Activated CD8-positive, alpha-beta memory T cell treated with anti-CD3 and anti-CD28 coated beads for 4 hours (primary cell): ENCODE measurements around the gene ELF3.
"Not testable (repeated sequence)": the region's sequence is repeated elsewhere in the genome, so short reads cannot be mapped to it uniquely, and the experiment has no call there.

Experiments used
- DNase-seq, 2 donors: peaks; one replicate each; pipeline ENCODE4 v3.0.0-alpha.2; 2020; ENCODE audit warnings: low read depth in 2 of 2

The ELF3 gene

GRCh38 chr1:202034683-202035462 lies 24.5 kb downstream of the ELF3 start:
- DNase-seq: no peak

GRCh38 chr1:202036595-202037387 lies 26.4 kb downstream of the ELF3 start:
- no peak for DNase-seq

GRCh38 chr1:202037706-202038296 lies 27.4 kb downstream of the ELF3 start:
- DNase-seq: no peak

GRCh38 chr1:202038688-202039346 lies 28.4 kb downstream of the ELF3 start:
- no peak for DNase-seq

- no peak for DNase-seq
Measured at GRCh38 chr1:202045705-202046104, 35.3 kb downstream of the ELF3 start.

- no peak for DNase-seq
Measured at GRCh38 chr1:202046227-202046626, 35.8 kb downstream of the ELF3 start.

GRCh38 chr1:202046748-202047708 lies 36.6 kb downstream of the ELF3 start:
- DNase-seq: no peak

GRCh38 chr1:202047977-202048376 lies 37.6 kb downstream of the ELF3 start:
- no peak for DNase-seq

GRCh38 chr1:202049129-202049528 lies 38.7 kb downstream of the ELF3 start:
- DNase-seq: no peak

GRCh38 chr1:202054094-202054493 lies 43.7 kb downstream of the ELF3 start:
- no peak for DNase-seq

- DNase-seq: not testable (repeated sequence)
Measured at GRCh38 chr1:202054673-202055072, 44.3 kb downstream of the ELF3 start.

- no peak for DNase-seq
Measured at GRCh38 chr1:202056644-202057334, 46.4 kb downstream of the ELF3 start.

- DNase-seq: not testable (repeated sequence)
Measured at GRCh38 chr1:202057335-202057704, 46.9 kb downstream of the ELF3 start.

- no peak for DNase-seq
Measured at GRCh38 chr1:202058001-202058908, 47.9 kb downstream of the ELF3 start.

- DNase-seq: no peak
Measured at GRCh38 chr1:202061055-202061454, 50.7 kb downstream of the ELF3 start.

- DNase-seq: not testable (repeated sequence)
Measured at GRCh38 chr1:202061787-202062186, 51.4 kb downstream of the ELF3 start.

GRCh38 chr1:202062636-202063035 lies 52.2 kb downstream of the ELF3 start:
- not testable (repeated sequence) for DNase-seq

- DNase-seq: no peak
Measured at GRCh38 chr1:202063093-202063492, 52.7 kb downstream of the ELF3 start.

GRCh38 chr1:202064889-202065312 lies 54.5 kb downstream of the ELF3 start:
- not testable (repeated sequence) for DNase-seq
